VCaP (cell line): ENCODE measurements around the gene DMRT2.

Source experiments
- H3K27ac ChIP-seq: fragments of 450-650 bp; 2 replicates; pipeline ENCODE4 v1.5.1; 2017
- CTCF ChIP-seq: fragments of 450-650 bp; conservative IDR thresholded peaks from 2 replicates; pipeline ENCODE4 v1.5.1; 2017; ENCODE audit warnings: mild to moderate bottlenecking, moderate library complexity

Gene DMRT2

GRCh38 chr9:1053282-1053621, 3.1 kb downstream of the DMRT2 start:
- no peak overlapping the region for H3K27ac ChIP-seq
- TF ChIP-seq CTCF: no peak

- no peak for TF ChIP-seq CTCF
These were observed 3.8 kb downstream of the DMRT2 start for GRCh38 chr9:1053986-1054425.

GRCh38 chr9:1055166-1055565, 5.0 kb downstream of the DMRT2 start:
- no peak for TF ChIP-seq CTCF
- H3K27ac ChIP-seq: no peak overlapping the region

More at GRCh38 chr9:1053986-1054425, 3.8 kb downstream of the DMRT2 start:
- no peak overlapping the region for H3K27ac ChIP-seq

- H3K27ac ChIP-seq: no peak overlapping the region
- no peak for TF ChIP-seq CTCF
These were observed 7.8 kb downstream of the DMRT2 start for GRCh38 chr9:1057910-1058309.

- no peak for TF ChIP-seq CTCF
- H3K27ac ChIP-seq: no peak overlapping the region
These were observed 8.8 kb downstream of the DMRT2 start for GRCh38 chr9:1058826-1059487.

- no peak overlapping the region for H3K27ac ChIP-seq
- TF ChIP-seq CTCF: no peak
These were observed 15.0 kb downstream of the DMRT2 start for GRCh38 chr9:1065130-1065529.

GRCh38 chr9:1070692-1071091, 20.5 kb downstream of the DMRT2 start:
- H3K27ac ChIP-seq: peak overlapping the region; percentile 39
- TF ChIP-seq CTCF: no peak
